Tibial artery (tissue), 4 donors: ENCODE results near the gene UBE2F.
A peak's percentile ranks its signal among the peaks of the same experiment; 100 is the strongest.
"Not testable (repeated sequence)": the region's sequence is repeated elsewhere in the genome, so short reads cannot be mapped to it uniquely, and the experiment has no call there.

Experiments
- DNase-seq, 2 donors: peaks; one replicate each; pipeline ENCODE4 v3.0.0-alpha.2; 2019
- H3K27ac ChIP-seq, 2 donors: fragments of 200-600 bp; sonication (generic) in 1 of 2; 1 replicate in 1 of 2; 2 replicates in 1 of 2; pipeline ENCODE4 v1.5.1; 2018 to 2019; ENCODE audit warnings: mild to moderate bottlenecking in 1 of 2
- H3K27me3 ChIP-seq, 2 donors: fragments of 200-600 bp; sonication (generic) in 1 of 2; one replicate each; pipeline versions ENCODE4 v1.5.1 to v1.6.0; 2016 to 2019
- H3K36me3 ChIP-seq, 3 donors: fragments of 200-600 bp; sonication (generic) in 2 of 3; one replicate each; pipeline ENCODE4 v1.5.1; 2016 to 2019; ENCODE audit warnings: mild to moderate bottlenecking in 2 of 3
- H3K4me1 ChIP-seq, 4 donors: fragments of 200-600 bp; sonication (generic) in 2 of 4; 1 replicate in 3 of 4; 2 replicates in 1 of 4; pipeline ENCODE4 v1.5.1; 2016 to 2019
- H3K4me3 ChIP-seq, 2 donors: fragments of 200-600 bp; sonication (generic) in 1 of 2; 1 replicate in 1 of 2; 2 replicates in 1 of 2; pipeline ENCODE4 v1.5.1; 2018 to 2019; ENCODE audit warnings: mild to moderate bottlenecking in 2 of 2
- H3K9me3 ChIP-seq, 3 donors: fragments of 200-600 bp; sonication (generic) in 1 of 3; one replicate each; pipeline ENCODE4 v1.5.1; 2016 to 2019
- CTCF ChIP-seq, 2 experiments: fragments of 200-600 bp in 1 of 2; fragments of 450-650 bp in 1 of 2; IDR thresholded peaks; one replicate each; pipeline ENCODE4 v1.5.1; 2017 to 2019; ENCODE audit warnings: antibody characterized with exemption in 2 of 2, mild to moderate bottlenecking in 1 of 2, moderate library complexity in 1 of 2
- intact Hi-C: fragments of 100-400 bp; cut with DNase I; formaldehyde crosslinking; loops from one replicate; pipeline ENCODE4 v1.15.0; 2023; ENCODE audit warnings: low total_unique reads

Gene UBE2F

DNA sequence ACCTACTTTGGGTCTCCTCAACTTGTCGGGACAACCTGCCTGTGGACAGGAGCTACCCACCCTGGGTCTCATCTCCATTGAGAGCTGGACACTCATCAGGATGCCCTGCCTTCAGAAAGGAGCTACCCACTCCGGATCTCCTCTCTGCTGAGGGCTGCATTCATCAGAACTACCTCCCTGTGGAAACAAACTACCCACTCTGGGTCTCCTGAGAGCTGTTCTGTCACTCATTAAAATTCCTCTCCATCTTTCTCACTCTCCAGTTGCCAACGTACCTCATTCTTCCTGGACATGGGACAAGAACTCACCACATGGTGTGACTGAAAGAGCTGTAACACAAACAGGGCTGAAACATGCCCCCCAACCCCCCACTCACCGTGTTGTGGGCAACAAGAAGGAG, 22.5 kb upstream of the UBE2F start:
- peaks cover 0 to 6% (median 0%) of the 10 kb centered on the region in 3 donors for H3K9me3 ChIP-seq
- intact Hi-C loops, result no loop called here
- no peaks in the 10 kb centered on the region for H3K27me3 ChIP-seq
- H3K4me1 ChIP-seq, result no peaks in the 10 kb centered on the region
- H3K36me3 ChIP-seq, result no peaks in the 10 kb centered on the region
- H3K4me3 ChIP-seq, result no peak overlapping the region
- no peak overlapping the region for H3K27ac ChIP-seq
- no peak for TF ChIP-seq CTCF (IDR thresholded peaks at IDR 0.05)
- DNase-seq, result peak in 1 of 2 donors; percentile 47

- Histone ChIP-seq H3K36me3 (no peaks in the 10 kb centered on the region), H3K27ac (no peak overlapping the region), H3K4me1 (no peaks in the 10 kb centered on the region), H3K9me3 (peaks cover 0 to 6% (median 0%) of the 10 kb centered on the region in 3 donors), H3K4me3 (no peak overlapping the region), H3K27me3 (no peaks in the 10 kb centered on the region)
- no peak for DNase-seq
- intact Hi-C loops, result no loop called here
- no peak for TF ChIP-seq CTCF (IDR thresholded peaks at IDR 0.05)
These were observed 20.4 kb upstream of the UBE2F start for GRCh38 chr2:237946423-237946822.

- H3K9me3 ChIP-seq, H3K36me3 ChIP-seq, H3K4me1 ChIP-seq, intact Hi-C loops, DNase-seq, H3K27ac ChIP-seq, H3K4me3 ChIP-seq: not testable (repeated sequence)
- peaks cover 0 to 26% of the 10 kb centered on the region in 2 donors for H3K27me3 ChIP-seq
These were observed 15.5 kb upstream of the UBE2F start for GRCh38 chr2:237951354-237951753.

GRCh38 chr2:237951878-237952277, 14.9 kb upstream of the UBE2F start:
- H3K9me3 ChIP-seq, result no peaks in the 10 kb centered on the region

GRCh38 chr2:237952851-237953250, 14.0 kb upstream of the UBE2F start:
- Histone ChIP-seq H3K4me3 (no peak overlapping the region), H3K9me3 (no peaks in the 10 kb centered on the region), H3K36me3 (no peaks in the 10 kb centered on the region), H3K4me1 (peaks cover 0 to 11% (median 11%) of the 10 kb centered on the region in 4 donors), H3K27me3 (peaks cover 0 to 31% of the 10 kb centered on the region in 2 donors), H3K27ac (no peak overlapping the region)
- no peak for TF ChIP-seq CTCF (IDR thresholded peaks at IDR 0.05)
- DNase-seq, result no peak
- intact Hi-C loops, result no loop called here

More at GRCh38 chr2:237951878-237952277, 14.9 kb upstream of the UBE2F start:
- H3K4me1 ChIP-seq, result peaks cover 0 to 11% (median 11%) of the 10 kb centered on the region in 4 donors
- no peak for DNase-seq
- H3K36me3 ChIP-seq, result no peaks in the 10 kb centered on the region
- TF ChIP-seq CTCF (IDR thresholded peaks at IDR 0.05), result no peak
- no peak overlapping the region for H3K4me3 ChIP-seq
- H3K27ac ChIP-seq, result no peak overlapping the region
- intact Hi-C loops, result no loop called here
- peaks cover 0 to 31% of the 10 kb centered on the region in 2 donors for H3K27me3 ChIP-seq

DNA sequence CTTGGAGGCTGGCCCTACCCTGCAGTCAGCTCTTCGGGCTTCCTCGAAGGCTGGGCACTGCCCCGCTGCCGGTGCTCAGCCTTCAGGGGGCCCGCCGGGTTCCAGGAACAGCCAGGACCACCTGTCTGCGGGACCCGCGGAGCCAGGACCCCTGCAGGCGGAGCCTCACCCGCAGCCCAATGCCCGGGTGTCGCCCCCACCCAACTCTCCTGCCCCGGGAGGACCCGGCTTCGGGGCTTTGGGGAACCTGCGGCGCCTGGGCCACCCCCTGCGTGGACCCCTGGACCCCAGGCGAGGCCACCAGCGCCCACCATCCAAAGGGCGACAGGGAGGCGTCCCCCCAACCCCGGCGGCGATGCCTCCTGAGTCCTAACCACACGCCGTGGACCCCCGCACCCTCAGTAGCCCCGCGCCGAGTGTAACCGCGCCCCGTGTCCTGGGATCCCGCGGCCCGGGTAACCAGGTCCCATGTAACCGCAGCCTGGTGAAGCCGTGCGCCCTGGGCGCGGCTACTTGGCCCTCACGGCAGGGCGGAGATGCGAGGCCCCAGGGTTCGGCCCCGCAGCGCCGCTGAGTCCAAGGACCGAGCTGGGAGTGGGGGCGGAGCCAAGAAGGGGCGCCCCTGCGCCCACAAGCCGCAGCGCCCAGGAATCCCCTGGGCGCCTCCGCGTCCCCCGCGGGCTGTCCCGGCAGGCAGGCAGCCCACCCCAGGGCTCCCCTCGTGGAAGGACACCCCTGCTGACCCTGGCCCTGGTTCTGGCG, 11.0 kb upstream of the UBE2F start:
- Histone ChIP-seq H3K4me3 (peak overlapping the region in 1 of 2 donors; percentile 39), H3K9me3 (no peaks in the 10 kb centered on the region), H3K4me1 (peaks cover 0 to 11% (median 11%) of the 10 kb centered on the region in 4 donors), H3K27ac (no peak overlapping the region), H3K27me3 (peaks cover 0 to 31% of the 10 kb centered on the region in 2 donors), H3K36me3 (no peaks in the 10 kb centered on the region)
- TF ChIP-seq CTCF (IDR thresholded peaks at IDR 0.05), result no peak
- intact Hi-C loops, result no loop called here
- DNase-seq, result peak in 1 of 2 donors; percentile 50
